ENCODE data around the gene SDK1.

DNA sequence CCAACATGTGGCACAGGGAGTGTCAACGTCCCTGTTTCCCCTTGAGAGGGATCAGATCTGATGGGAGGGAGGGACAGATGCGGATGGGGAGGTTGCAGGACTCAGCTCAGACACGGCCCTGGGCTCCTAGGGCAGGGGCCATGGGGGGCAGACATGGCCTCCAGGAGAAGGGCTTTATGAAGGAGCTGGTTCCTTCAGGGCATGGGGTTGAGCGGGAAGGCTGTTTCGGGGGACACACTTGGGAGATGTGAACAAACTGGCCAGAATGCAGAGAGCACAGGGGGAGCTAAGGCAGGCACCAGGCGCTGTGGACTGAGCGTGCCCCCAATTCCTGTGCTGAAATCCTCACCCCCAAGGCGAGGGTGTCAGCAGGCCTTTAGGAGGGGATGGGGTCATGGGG, 799.1 kb downstream of the SDK1 start:
- TF ChIP-seq, protein P1, sequence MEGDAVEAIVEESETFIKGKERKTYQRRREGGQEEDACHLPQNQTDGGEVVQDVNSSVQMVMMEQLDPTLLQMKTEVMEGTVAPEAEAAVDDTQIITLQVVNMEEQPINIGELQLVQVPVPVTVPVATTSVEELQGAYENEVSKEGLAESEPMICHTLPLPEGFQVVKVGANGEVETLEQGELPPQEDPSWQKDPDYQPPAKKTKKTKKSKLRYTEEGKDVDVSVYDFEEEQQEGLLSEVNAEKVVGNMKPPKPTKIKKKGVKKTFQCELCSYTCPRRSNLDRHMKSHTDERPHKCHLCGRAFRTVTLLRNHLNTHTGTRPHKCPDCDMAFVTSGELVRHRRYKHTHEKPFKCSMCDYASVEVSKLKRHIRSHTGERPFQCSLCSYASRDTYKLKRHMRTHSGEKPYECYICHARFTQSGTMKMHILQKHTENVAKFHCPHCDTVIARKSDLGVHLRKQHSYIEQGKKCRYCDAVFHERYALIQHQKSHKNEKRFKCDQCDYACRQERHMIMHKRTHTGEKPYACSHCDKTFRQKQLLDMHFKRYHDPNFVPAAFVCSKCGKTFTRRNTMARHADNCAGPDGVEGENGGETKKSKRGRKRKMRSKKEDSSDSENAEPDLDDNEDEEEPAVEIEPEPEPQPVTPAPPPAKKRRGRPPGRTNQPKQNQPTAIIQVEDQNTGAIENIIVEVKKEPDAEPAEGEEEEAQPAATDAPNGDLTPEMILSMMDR (IDR thresholded peaks at IDR 0.05; ENCODE audit: low read depth, low read length, missing input control), result no peak
- TF ChIP-seq, protein P2, sequence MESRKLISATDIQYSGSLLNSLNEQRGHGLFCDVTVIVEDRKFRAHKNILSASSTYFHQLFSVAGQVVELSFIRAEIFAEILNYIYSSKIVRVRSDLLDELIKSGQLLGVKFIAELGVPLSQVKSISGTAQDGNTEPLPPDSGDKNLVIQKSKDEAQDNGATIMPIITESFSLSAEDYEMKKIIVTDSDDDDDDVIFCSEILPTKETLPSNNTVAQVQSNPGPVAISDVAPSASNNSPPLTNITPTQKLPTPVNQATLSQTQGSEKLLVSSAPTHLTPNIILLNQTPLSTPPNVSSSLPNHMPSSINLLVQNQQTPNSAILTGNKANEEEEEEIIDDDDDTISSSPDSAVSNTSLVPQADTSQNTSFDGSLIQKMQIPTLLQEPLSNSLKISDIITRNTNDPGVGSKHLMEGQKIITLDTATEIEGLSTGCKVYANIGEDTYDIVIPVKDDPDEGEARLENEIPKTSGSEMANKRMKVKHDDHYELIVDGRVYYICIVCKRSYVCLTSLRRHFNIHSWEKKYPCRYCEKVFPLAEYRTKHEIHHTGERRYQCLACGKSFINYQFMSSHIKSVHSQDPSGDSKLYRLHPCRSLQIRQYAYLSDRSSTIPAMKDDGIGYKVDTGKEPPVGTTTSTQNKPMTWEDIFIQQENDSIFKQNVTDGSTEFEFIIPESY (IDR thresholded peaks at IDR 0.05), result no peak
- no peak for TF ChIP-seq TAF1 (conservative IDR thresholded peaks at IDR 0.05)
- TF ChIP-seq, protein P3, sequence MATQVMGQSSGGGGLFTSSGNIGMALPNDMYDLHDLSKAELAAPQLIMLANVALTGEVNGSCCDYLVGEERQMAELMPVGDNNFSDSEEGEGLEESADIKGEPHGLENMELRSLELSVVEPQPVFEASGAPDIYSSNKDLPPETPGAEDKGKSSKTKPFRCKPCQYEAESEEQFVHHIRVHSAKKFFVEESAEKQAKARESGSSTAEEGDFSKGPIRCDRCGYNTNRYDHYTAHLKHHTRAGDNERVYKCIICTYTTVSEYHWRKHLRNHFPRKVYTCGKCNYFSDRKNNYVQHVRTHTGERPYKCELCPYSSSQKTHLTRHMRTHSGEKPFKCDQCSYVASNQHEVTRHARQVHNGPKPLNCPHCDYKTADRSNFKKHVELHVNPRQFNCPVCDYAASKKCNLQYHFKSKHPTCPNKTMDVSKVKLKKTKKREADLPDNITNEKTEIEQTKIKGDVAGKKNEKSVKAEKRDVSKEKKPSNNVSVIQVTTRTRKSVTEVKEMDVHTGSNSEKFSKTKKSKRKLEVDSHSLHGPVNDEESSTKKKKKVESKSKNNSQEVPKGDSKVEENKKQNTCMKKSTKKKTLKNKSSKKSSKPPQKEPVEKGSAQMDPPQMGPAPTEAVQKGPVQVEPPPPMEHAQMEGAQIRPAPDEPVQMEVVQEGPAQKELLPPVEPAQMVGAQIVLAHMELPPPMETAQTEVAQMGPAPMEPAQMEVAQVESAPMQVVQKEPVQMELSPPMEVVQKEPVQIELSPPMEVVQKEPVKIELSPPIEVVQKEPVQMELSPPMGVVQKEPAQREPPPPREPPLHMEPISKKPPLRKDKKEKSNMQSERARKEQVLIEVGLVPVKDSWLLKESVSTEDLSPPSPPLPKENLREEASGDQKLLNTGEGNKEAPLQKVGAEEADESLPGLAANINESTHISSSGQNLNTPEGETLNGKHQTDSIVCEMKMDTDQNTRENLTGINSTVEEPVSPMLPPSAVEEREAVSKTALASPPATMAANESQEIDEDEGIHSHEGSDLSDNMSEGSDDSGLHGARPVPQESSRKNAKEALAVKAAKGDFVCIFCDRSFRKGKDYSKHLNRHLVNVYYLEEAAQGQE (IDR thresholded peaks at IDR 0.05), result no peak
- TF ChIP-seq, protein P4, sequence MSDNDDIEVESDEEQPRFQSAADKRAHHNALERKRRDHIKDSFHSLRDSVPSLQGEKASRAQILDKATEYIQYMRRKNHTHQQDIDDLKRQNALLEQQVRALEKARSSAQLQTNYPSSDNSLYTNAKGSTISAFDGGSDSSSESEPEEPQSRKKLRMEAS (IDR thresholded peaks at IDR 0.05), result no peak
- no peak for TF ChIP-seq RAD21 (IDR thresholded peaks at IDR 0.05)
- no peak for TF ChIP-seq JUND (IDR thresholded peaks at IDR 0.05)
- TF ChIP-seq GABPA (IDR thresholded peaks at IDR 0.05 in 1 of 2, conservative IDR thresholded peaks at IDR 0.05 in 1 of 2), result no peak
- TF ChIP-seq, protein P5, sequence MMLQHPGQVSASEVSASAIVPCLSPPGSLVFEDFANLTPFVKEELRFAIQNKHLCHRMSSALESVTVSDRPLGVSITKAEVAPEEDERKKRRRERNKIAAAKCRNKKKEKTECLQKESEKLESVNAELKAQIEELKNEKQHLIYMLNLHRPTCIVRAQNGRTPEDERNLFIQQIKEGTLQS (IDR thresholded peaks at IDR 0.05), result no peak
- no peak for TF ChIP-seq SP1 (IDR thresholded peaks at IDR 0.05)
- no peak for TF ChIP-seq HNF4A (conservative IDR thresholded peaks at IDR 0.05)
- no peak for TF ChIP-seq YY1 (IDR thresholded peaks at IDR 0.05)
- no peak for TF ChIP-seq HNF4G (IDR thresholded peaks at IDR 0.05)

Data from liver (tissue), 3 donors.